ENCODE results near the gene WNT1.

- TF ChIP-seq, protein P1, sequence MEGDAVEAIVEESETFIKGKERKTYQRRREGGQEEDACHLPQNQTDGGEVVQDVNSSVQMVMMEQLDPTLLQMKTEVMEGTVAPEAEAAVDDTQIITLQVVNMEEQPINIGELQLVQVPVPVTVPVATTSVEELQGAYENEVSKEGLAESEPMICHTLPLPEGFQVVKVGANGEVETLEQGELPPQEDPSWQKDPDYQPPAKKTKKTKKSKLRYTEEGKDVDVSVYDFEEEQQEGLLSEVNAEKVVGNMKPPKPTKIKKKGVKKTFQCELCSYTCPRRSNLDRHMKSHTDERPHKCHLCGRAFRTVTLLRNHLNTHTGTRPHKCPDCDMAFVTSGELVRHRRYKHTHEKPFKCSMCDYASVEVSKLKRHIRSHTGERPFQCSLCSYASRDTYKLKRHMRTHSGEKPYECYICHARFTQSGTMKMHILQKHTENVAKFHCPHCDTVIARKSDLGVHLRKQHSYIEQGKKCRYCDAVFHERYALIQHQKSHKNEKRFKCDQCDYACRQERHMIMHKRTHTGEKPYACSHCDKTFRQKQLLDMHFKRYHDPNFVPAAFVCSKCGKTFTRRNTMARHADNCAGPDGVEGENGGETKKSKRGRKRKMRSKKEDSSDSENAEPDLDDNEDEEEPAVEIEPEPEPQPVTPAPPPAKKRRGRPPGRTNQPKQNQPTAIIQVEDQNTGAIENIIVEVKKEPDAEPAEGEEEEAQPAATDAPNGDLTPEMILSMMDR (IDR thresholded peaks at IDR 0.05), result no peak
- TF ChIP-seq POLR2A (IDR thresholded peaks at IDR 0.05), result no peak
These were observed 49.9 kb downstream of the WNT1 start for GRCh38 chr12:49027846-49028555.

Measured in transverse colon (tissue), 3 donors.